ENCODE measurements around the gene SLC35F5. TPM values are rescaled to one million over a fixed set of nuclear protein-coding genes. Genes with fewer than 3 reads are reported as not detected.

SLC35F5 gene
- 57.5 to 64.4 TPM (median 58.9 TPM) in 3 replicates for total RNA-seq

GRCh38 chr2:113756355-113757137 is at the start of gene SLC35F5:
TSS of gene SLC35F5 (minus strand) at chr2:113756642. CDS start at chr2:113756409, 233 bp downstream.
- Mint-ChIP-seq H3K36me3 (peaks cover 6% of the 10 kb centered on the region), H3K27me3 (ENCODE audit: low read depth) (no peaks in the 10 kb centered on the region), H3K4me3 (peak within 1 kb of the TSS; percentile 94), H3K9me3 (no peaks in the 10 kb centered on the region), H3K4me1 (peaks cover 21% of the 10 kb centered on the region), H3K27ac (peak within 1 kb of the TSS; percentile 100)
- peak; percentile 95 to 99 for DNase-seq (ENCODE audit: low spot score in 2 of 2, unreplicated experiment in 2 of 2)
- no peak for TF ChIP-seq CTCF (IDR thresholded peaks at IDR 0.05; ENCODE audit: unreplicated experiment)

- no peak for DNase-seq (ENCODE audit: low spot score in 2 of 2, unreplicated experiment in 2 of 2)
- TF ChIP-seq CTCF (IDR thresholded peaks at IDR 0.05; ENCODE audit: unreplicated experiment), result no peak
- Mint-ChIP-seq H3K27me3 (ENCODE audit: low read depth) (no peaks in the 10 kb centered on the region), H3K27ac (no peak overlapping the region), H3K4me1 (peaks cover 22% of the 10 kb centered on the region), H3K36me3 (no peaks in the 10 kb centered on the region), H3K4me3 (no peak overlapping the region), H3K9me3 (no peaks in the 10 kb centered on the region)
These were observed 42.9 kb upstream of the SLC35F5 start for GRCh38 chr2:113799375-113799774.

GRCh38 chr2:113797237-113797636 is 40.8 kb upstream of the SLC35F5 start:
- H3K4me3 Mint-ChIP-seq, result no peak overlapping the region
- no peaks in the 10 kb centered on the region for H3K36me3 Mint-ChIP-seq
- no peaks in the 10 kb centered on the region for H3K9me3 Mint-ChIP-seq
- no peak for DNase-seq (ENCODE audit: low spot score in 2 of 2, unreplicated experiment in 2 of 2)
- peaks cover 16% of the 10 kb centered on the region for H3K4me1 Mint-ChIP-seq
- no peak overlapping the region for H3K27ac Mint-ChIP-seq
- TF ChIP-seq CTCF (IDR thresholded peaks at IDR 0.05; ENCODE audit: unreplicated experiment), result no peak
- no peaks in the 10 kb centered on the region for H3K27me3 Mint-ChIP-seq (ENCODE audit: low read depth)

GRCh38 chr2:113796592-113797175 is 40.2 kb upstream of the SLC35F5 start:
- peaks cover 16% of the 10 kb centered on the region for H3K4me1 Mint-ChIP-seq
- no peaks in the 10 kb centered on the region for H3K9me3 Mint-ChIP-seq
- H3K27me3 Mint-ChIP-seq (ENCODE audit: low read depth), result no peaks in the 10 kb centered on the region
- H3K4me3 Mint-ChIP-seq, result no peak overlapping the region
- no peak for DNase-seq (ENCODE audit: low spot score in 2 of 2, unreplicated experiment in 2 of 2)
- no peak for TF ChIP-seq CTCF (IDR thresholded peaks at IDR 0.05; ENCODE audit: unreplicated experiment)
- H3K27ac Mint-ChIP-seq, result peak overlapping the region; percentile 50
- no peaks in the 10 kb centered on the region for H3K36me3 Mint-ChIP-seq

GRCh38 chr2:113795405-113795920 is 39.0 kb upstream of the SLC35F5 start:
- DNase-seq (ENCODE audit: low spot score in 2 of 2, unreplicated experiment in 2 of 2), result no peak
- Mint-ChIP-seq H3K27me3 (ENCODE audit: low read depth) (no peaks in the 10 kb centered on the region), H3K4me1 (peaks cover 16% of the 10 kb centered on the region), H3K4me3 (no peak overlapping the region), H3K27ac (no peak overlapping the region), H3K9me3 (no peaks in the 10 kb centered on the region), H3K36me3 (no peaks in the 10 kb centered on the region)
- TF ChIP-seq CTCF (IDR thresholded peaks at IDR 0.05; ENCODE audit: unreplicated experiment), result no peak
